ENCODE measurements around the gene NEAT1. TPM values are rescaled to one million over a fixed set of nuclear protein-coding genes. Genes with fewer than 3 reads are reported as not detected.
A peak's percentile ranks its signal among the peaks of the same experiment; 100 is the strongest.

Gene NEAT1
- total RNA-seq, 2 donors from 2014 or later: 110 to 1,326 TPM

DNA sequence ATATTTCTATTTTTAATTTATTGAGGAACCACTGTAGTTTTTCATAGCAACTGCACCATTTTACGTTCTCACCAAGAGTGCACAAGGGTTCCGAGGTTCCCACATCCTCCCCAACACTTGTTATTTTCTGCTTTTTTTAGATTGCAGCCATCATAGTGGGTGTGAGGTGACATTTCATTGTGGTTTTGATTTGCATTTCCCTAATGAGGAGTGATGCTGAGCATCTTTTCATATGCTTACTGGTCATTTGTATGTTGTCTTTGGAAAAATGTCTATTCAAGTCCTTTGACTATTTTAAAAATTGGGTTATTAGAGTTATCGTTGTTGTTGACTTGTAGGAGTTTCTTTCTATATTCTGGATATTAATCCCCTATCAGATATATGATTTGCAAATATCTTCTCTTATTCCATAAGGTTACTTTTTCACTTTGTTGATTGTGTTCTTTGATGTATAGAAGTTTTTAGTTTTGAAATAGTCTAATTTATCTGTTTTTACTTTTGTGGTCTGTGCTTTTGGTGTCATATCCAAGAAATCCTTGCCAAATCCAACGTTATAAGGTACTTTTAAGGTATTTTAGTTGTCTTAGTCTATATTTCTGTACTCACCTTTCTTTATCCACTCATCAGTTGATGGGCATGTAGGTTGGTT lies 9.0 kb downstream of the NEAT1 start:
- no peaks in the 10 kb centered on the region for H3K36me3 ChIP-seq
- no peaks in the 10 kb centered on the region for H3K27me3 ChIP-seq (replicated peaks; ENCODE audit: insufficient read depth)
- H3K4me1 ChIP-seq (replicated peaks): no peaks in the 10 kb centered on the region
- TF ChIP-seq POLR2A (IDR thresholded peaks at IDR 0.05) (no peak), POLR2AphosphoS5 (IDR thresholded peaks at IDR 0.05) (peak; percentile 50)
- TF ChIP-seq, protein P1, sequence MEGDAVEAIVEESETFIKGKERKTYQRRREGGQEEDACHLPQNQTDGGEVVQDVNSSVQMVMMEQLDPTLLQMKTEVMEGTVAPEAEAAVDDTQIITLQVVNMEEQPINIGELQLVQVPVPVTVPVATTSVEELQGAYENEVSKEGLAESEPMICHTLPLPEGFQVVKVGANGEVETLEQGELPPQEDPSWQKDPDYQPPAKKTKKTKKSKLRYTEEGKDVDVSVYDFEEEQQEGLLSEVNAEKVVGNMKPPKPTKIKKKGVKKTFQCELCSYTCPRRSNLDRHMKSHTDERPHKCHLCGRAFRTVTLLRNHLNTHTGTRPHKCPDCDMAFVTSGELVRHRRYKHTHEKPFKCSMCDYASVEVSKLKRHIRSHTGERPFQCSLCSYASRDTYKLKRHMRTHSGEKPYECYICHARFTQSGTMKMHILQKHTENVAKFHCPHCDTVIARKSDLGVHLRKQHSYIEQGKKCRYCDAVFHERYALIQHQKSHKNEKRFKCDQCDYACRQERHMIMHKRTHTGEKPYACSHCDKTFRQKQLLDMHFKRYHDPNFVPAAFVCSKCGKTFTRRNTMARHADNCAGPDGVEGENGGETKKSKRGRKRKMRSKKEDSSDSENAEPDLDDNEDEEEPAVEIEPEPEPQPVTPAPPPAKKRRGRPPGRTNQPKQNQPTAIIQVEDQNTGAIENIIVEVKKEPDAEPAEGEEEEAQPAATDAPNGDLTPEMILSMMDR (IDR thresholded peaks at IDR 0.05): no peak
- intact Hi-C loops (cut with DNase I): loop anchor here (5.0 kb wide), 1 partner anchor 36 kb away; no protein-coding TSS in a partner anchor
- H3K4me3 ChIP-seq: no peak overlapping the region
- no peak for DNase-seq (ENCODE audit: low spot score)
- peak overlapping the region; percentile 17 to 100 for H3K27ac ChIP-seq
- 64% methylated on average over 4 of the region's 4 CpGs for WGBS
- H3K9me3 ChIP-seq: no peaks in the 10 kb centered on the region

DNA sequence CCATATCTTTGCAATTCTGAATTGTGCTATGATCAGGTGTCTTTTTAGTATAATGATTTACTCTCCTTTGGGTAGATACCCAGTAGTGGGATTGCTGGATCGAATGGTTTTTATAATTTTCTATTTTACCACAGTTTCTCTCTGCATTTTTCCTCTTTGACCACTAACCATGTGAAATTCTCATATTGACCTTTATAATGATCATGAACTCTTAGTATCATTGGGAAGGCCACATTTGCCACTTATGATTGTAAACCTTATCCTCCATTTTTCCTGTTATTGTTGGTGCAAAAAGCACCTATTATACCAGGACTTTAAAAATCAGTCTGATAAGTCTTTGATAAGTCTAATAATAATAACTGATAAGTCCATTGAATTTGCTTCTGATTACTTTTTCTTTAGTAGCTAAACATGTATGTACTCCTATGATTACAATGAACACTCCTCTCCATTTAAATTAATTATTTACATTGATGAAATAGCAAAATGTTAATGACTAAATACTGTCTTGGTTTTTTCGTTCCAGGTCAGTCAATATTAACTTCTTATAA lies 9.6 kb downstream of the NEAT1 start:
- TF ChIP-seq POLR2AphosphoS5 (IDR thresholded peaks at IDR 0.05) (no peak), POLR2A (IDR thresholded peaks at IDR 0.05) (no peak)
- TF ChIP-seq, protein P1 (IDR thresholded peaks at IDR 0.05): no peak
- H3K27me3 ChIP-seq (replicated peaks; ENCODE audit: insufficient read depth): no peaks in the 10 kb centered on the region
- H3K4me1 ChIP-seq (replicated peaks): no peaks in the 10 kb centered on the region
- no peaks in the 10 kb centered on the region for H3K9me3 ChIP-seq
- intact Hi-C loops (cut with DNase I): loop anchor here (5.0 kb wide), 1 partner anchor 35 kb away; no protein-coding TSS in a partner anchor
- no peak for DNase-seq (ENCODE audit: low spot score)
- no peak overlapping the region for H3K4me3 ChIP-seq
- no peaks in the 10 kb centered on the region for H3K36me3 ChIP-seq
- peak overlapping the region; percentile 17 to 100 for H3K27ac ChIP-seq
- WGBS: 66% methylated on average over 2 of the region's 2 CpGs

DNA sequence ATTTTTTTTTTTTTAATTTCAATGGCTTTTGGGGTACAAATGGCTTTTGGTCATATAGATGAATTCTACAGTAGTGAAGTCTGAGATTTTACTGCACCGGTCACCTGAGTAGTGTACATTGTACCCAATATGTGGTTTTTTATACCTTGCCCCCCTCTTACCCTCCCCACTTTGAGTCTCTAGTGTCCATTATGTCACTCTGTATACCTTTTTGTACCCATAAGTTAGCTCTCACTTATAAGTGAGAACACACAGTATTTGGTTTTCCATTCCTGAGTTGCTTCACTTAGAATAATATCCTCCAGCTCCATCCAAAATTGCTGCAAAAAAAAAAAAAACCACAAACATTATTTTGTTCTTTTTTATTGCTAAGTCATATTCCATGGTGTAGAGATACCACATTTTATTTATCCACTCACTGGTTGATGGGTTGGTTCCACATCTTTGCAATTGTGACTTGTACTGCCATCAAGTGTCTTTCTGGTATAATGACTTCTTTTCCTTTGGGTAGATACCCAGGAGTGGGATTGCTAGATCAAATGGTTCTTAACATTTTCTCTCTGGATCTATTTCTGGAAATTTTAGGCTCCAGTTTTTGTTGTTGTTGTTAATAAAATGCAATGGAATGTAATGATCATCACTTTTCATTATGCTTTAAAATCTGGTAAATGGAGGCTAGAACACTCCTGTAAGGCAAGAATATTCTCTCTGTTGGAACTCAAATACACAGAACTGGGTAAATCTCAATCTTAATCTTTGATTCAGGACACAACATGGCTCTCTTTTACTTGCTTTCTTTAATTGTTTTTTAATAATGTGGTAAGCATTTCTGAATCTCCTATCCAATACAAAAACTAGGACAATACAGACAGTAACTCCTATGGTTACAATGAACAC lies 10.3 kb downstream of the NEAT1 start:
- Histone ChIP-seq H3K9me3 (no peaks in the 10 kb centered on the region), H3K4me1 (replicated peaks) (no peaks in the 10 kb centered on the region), H3K27me3 (replicated peaks; ENCODE audit: insufficient read depth) (no peaks in the 10 kb centered on the region), H3K36me3 (no peaks in the 10 kb centered on the region), H3K4me3 (no peak overlapping the region), H3K27ac (peak overlapping the region; percentile 17 to 100)
- no peak for DNase-seq (ENCODE audit: low spot score)
- intact Hi-C loops (cut with DNase I): loop anchor here (5.0 kb wide), 1 partner anchor 34 kb away; no protein-coding TSS in a partner anchor
- TF ChIP-seq, protein P1 (IDR thresholded peaks at IDR 0.05): peak in 2 of 4 experiments; percentile 14 to 57
- TF ChIP-seq POLR2AphosphoS5 (IDR thresholded peaks at IDR 0.05): peak; percentile 61
- TF ChIP-seq POLR2A (IDR thresholded peaks at IDR 0.05): no peak
- WGBS: 95% methylated on average over 1 of the region's 1 CpG

DNA sequence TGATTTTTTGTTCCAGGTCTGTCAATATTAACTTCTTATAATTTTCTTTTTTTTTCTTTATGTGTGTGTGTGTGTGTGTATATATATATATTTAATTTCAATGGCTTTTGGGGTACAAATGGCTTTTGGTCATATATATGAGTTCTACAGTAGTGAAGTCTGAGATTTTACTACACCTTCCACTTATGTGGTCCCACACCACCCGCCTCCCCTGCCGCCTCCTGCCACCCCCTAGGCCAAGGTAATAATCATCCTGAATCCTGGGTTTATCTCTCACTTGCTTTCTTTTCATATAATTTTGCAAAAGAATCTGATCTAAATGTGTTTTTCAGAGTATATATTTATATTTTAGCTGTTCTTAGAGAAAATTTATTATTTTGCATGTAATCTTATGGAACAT lies 11.1 kb downstream of the NEAT1 start:
- H3K9me3 ChIP-seq: no peaks in the 10 kb centered on the region
- peak overlapping the region in 1 of 2 donors; percentile 100 for H3K27ac ChIP-seq
- no peaks in the 10 kb centered on the region for H3K36me3 ChIP-seq
- intact Hi-C loops (cut with DNase I): loop anchor here (5.0 kb wide), 1 partner anchor 34 kb away; no protein-coding TSS in a partner anchor
- H3K4me1 ChIP-seq (replicated peaks): no peaks in the 10 kb centered on the region
- H3K27me3 ChIP-seq (replicated peaks; ENCODE audit: insufficient read depth): no peaks in the 10 kb centered on the region
- no peak overlapping the region for H3K4me3 ChIP-seq
- DNase-seq (ENCODE audit: low spot score): no peak
- TF ChIP-seq POLR2AphosphoS5 (IDR thresholded peaks at IDR 0.05) (no peak), POLR2A (IDR thresholded peaks at IDR 0.05) (no peak)
- TF ChIP-seq, protein P1 (IDR thresholded peaks at IDR 0.05): no peak
- 98% methylated on average over 2 of the region's 2 CpGs for WGBS
